ENCODE measurements around the gene RPL35. TPM values are rescaled to one million over a fixed set of nuclear protein-coding genes. Genes with fewer than 3 reads are reported as not detected.

RPL35 gene
- total and polyA plus RNA-seq, 2 experiments from 2014 or later = 1,202 to 4,143 TPM

DNA sequence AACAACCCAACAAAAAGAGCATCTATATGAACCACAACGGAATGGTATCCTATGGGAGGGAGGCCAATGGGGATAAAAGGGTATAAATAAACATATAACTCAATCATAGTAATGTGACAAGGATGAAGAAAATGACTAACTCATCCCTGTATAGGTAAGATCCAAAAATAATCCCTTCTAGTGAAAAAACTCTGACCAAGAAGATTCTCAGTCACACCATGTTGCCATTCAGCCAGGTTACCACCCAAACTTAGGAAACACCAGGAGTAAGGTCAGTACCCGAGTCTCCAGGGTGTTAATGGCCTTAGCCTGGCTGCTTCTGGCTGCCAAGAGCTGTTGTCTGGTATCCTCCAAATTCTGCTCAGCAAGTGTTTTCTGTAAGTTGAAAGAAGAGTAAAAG lies 46.3 kb upstream of the RPL35 start (continued):
- no peak for TF ChIP-seq EZH2 (IDR thresholded peaks at IDR 0.05; ENCODE audit: low read depth, unreplicated experiment)

- ATAC-seq = no peak
- no peak for TF ChIP-seq EZH2 (IDR thresholded peaks at IDR 0.05; ENCODE audit: low read depth, unreplicated experiment)
- TF ChIP-seq CREB1 (CRISPR knock-in tag; IDR thresholded peaks at IDR 0.05; ENCODE audit: low read depth) = no peak
- TF ChIP-seq CTCF (conservative IDR thresholded peaks at IDR 0.05; ENCODE audit: low read depth in 2 of 2) = no peak
- no peak for TF ChIP-seq POLR2AphosphoS5 (IDR thresholded peaks at IDR 0.05; ENCODE audit: low read depth)
- TF ChIP-seq NANOG (IDR thresholded peaks at IDR 0.05; ENCODE audit: borderline replicate concordance) = no peak
- no peak for TF ChIP-seq ZNF462 (CRISPR knock-in tag; IDR thresholded peaks at IDR 0.05)
- TF ChIP-seq ZNF114 (CRISPR knock-in tag; IDR thresholded peaks at IDR 0.05) = no peak
- TF ChIP-seq, protein P1, sequence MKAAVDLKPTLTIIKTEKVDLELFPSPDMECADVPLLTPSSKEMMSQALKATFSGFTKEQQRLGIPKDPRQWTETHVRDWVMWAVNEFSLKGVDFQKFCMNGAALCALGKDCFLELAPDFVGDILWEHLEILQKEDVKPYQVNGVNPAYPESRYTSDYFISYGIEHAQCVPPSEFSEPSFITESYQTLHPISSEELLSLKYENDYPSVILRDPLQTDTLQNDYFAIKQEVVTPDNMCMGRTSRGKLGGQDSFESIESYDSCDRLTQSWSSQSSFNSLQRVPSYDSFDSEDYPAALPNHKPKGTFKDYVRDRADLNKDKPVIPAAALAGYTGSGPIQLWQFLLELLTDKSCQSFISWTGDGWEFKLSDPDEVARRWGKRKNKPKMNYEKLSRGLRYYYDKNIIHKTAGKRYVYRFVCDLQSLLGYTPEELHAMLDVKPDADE (IDR thresholded peaks at IDR 0.05) = no peak
- TF ChIP-seq STAT1 (IDR thresholded peaks at IDR 0.05; ENCODE audit: unreplicated experiment) = no peak
- no peak for TF ChIP-seq JUNB (IDR thresholded peaks at IDR 0.05; ENCODE audit: unreplicated experiment)
- no peak for TF ChIP-seq ZNF331 (CRISPR knock-in tag; IDR thresholded peaks at IDR 0.05; ENCODE audit: low read depth)
- no peak for TF ChIP-seq REST (IDR thresholded peaks at IDR 0.05; ENCODE audit: unreplicated experiment)
- no peak for TF ChIP-seq EZH2phosphoT487 (IDR thresholded peaks at IDR 0.05; ENCODE audit: unreplicated experiment)
Measured at GRCh38 chr9:124906966-124907365, 45.2 kb upstream of the RPL35 start.

More at GRCh38 chr9:124906966-124907365, 45.2 kb upstream of the RPL35 start:
- Histone ChIP-seq H3K9me2 (ENCODE audit: insufficient read depth) (no peaks in the 10 kb centered on the region), H4K20me1 (replicated peaks; ENCODE audit: insufficient read depth) (no peaks in the 10 kb centered on the region), H3K4me1 (ENCODE audit: insufficient read depth) (no peaks in the 10 kb centered on the region), H3K36me3 (ENCODE audit: insufficient read depth) (no peaks in the 10 kb centered on the region), H3F3A (replicated peaks; ENCODE audit: low read depth) (no peaks in the 10 kb centered on the region), H2AFZ (no peak overlapping the region), H3K27me3 (ENCODE audit: insufficient read depth) (no peaks in the 10 kb centered on the region), H3K4me2 (no peak overlapping the region), H3K4me3 (no peak overlapping the region), H3K79me2 (replicated peaks; ENCODE audit: insufficient read depth) (no peaks in the 10 kb centered on the region), H3K27ac (ENCODE audit: low read depth) (no peak overlapping the region)
- Mint-ChIP-seq H3K36me3 (ENCODE audit: low read depth) (peaks cover 6% of the 10 kb centered on the region; the same call in 1 of the 3 replicates), H3K4me1 (no peaks in the 10 kb centered on the region), H3K4me3 (no peak overlapping the region), H3K9me3 (no peaks in the 10 kb centered on the region), H3K27me3 (ENCODE audit: insufficient read depth, low read depth, poor library complexity) (peaks cover 2% of the 10 kb centered on the region), H3K27ac (no peak overlapping the region)
- DNase-seq (ENCODE audit: low spot score) = no peak

Measured in GM23338 (cell line).